GM19463 (cell line): ENCODE measurements around the gene GNG4.

Experiments
- ATAC-seq: cut with Tn5 transposase; IDR thresholded peaks from one replicate; pipeline ENCODE4 v1.9.1; 2021; ENCODE audit warnings: mild to moderate bottlenecking, moderate library complexity; ENCODE audit not compliant: unreplicated experiment

GNG4 gene

GRCh38 chr1:235502601-235503402 is 146.8 kb downstream of the GNG4 start:
- no peak for ATAC-seq

DNA sequence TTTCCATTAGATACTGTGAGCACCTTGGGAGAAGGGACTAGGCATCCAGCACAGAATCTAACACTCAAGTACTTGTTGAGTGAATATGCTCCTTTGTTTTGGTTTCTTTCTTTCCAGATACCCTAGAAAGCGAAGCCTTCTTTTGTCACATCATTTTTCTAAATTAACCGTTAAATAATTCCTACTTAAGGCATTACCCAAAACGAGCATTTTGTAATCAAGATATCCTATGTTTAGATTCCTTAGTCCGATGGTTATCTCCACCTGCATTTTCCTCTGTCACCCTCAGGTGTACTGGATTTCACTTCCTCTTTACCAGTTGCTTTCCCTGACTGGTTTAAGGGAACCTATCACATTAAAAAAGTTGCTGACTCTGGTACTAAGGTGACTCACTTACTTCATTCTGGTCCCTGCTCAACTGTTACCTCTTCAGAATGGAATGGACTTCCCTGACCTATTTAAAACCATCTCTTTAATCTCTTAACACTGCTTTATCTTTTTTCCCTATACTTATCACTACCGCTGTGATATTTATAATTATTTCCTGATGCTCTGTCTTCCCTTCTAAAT is 148.5 kb downstream of the GNG4 start:
- no peak for ATAC-seq
